ENCODE measurements around the gene FOXO1. TPM values are rescaled to one million over a fixed set of nuclear protein-coding genes. Genes with fewer than 3 reads are reported as not detected.

FOXO1 gene
- total and polyA plus RNA-seq, 2 of the 13 experiments (the other 11 are each of a cell fraction or from before 2014, with no cell fraction given) = 8.1 to 13.1 TPM

DNA sequence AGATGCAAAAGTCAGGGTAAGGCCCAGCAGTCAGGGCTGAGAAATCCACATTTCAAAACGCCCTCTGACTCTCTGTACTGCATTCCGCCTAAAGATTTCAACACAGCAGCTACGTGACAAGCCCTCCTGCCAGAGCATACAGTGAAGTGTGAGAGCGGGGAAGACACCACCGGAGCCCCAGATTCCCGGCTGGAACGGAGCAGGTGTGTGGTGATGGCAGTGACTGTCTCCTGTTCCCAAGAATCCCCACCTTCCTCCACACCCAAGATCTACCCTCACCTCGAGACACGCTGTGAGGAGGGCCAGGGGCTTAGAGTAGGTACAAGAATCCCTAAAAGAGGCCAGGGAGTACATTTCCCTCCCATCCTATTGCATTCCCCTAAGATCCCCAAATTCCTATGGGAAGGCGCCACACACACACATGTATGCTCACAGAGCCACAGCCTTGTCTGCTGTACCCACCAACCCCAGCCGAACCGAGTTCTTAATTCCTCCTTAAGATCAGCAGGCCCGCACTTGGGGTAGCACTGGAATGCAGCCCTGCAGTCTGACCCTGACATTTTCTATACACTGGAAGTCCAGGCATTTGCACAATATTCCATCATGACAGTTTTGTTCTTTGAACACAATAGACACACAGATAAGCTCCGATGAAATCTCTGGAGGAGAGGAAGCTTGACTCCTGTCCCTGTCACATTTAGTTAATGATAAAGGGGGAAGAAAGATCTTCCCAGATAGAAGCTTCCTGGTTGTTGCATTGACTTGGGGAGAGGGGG is 102.9 kb downstream of the FOXO1 start (continued):
- TF ChIP-seq, protein P1, sequence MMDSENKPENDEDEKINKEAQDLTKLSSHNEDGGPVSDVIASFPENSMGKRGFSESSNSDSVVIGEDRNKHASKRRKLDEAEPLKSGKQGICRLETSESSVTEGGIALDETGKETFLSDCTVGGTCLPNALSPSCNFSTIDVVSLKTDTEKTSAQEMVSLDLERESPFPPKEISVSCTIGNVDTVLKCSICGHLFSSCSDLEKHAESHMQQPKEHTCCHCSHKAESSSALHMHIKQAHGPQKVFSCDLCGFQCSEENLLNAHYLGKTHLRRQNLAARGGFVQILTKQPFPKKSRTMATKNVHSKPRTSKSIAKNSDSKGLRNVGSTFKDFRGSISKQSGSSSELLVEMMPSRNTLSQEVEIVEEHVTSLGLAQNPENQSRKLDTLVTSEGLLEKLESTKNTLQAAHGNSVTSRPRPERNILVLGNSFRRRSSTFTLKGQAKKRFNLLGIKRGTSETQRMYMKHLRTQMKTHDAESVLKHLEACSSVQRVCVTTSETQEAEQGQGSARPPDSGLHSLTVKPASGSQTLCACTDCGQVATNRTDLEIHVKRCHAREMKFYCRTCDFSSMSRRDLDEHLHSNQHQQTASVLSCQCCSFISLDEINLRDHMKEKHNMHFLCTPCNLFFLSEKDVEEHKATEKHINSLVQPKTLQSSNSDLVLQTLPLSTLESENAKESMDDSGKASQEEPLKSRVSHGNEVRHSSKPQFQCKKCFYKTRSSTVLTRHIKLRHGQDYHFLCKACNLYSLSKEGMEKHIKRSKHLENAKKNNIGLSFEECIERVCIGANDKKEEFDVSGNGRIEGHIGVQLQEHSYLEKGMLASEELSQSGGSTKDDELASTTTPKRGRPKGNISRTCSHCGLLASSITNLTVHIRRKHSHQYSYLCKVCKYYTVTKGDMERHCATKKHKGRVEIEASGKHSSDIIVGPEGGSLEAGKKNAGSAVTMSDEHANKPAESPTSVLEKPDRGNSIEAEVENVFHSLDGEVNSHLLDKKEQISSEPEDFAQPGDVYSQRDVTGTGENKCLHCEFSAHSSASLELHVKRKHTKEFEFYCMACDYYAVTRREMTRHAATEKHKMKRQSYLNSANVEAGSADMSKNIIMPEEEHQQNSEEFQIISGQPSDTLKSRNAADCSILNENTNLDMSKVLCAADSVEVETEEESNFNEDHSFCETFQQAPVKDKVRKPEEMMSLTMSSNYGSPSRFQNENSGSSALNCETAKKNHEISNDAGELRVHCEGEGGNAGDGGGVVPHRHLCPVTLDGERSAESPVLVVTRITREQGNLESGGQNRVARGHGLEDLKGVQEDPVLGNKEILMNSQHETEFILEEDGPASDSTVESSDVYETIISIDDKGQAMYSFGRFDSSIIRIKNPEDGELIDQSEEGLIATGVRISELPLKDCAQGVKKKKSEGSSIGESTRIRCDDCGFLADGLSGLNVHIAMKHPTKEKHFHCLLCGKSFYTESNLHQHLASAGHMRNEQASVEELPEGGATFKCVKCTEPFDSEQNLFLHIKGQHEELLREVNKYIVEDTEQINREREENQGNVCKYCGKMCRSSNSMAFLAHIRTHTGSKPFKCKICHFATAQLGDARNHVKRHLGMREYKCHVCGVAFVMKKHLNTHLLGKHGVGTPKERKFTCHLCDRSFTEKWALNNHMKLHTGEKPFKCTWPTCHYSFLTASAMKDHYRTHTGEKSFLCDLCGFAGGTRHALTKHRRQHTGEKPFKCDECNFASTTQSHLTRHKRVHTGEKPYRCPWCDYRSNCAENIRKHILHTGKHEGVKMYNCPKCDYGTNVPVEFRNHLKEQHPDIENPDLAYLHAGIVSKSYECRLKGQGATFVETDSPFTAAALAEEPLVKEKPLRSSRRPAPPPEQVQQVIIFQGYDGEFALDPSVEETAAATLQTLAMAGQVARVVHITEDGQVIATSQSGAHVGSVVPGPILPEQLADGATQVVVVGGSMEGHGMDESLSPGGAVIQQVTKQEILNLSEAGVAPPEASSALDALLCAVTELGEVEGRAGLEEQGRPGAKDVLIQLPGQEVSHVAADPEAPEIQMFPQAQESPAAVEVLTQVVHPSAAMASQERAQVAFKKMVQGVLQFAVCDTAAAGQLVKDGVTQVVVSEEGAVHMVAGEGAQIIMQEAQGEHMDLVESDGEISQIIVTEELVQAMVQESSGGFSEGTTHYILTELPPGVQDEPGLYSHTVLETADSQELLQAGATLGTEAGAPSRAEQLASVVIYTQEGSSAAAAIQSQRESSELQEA (CRISPR knock-in tag; IDR thresholded peaks at IDR 0.05; ENCODE audit: not compliant biosample characterization) = peak; percentile 83
- no peak for TF ChIP-seq GLI4 (CRISPR knock-in tag; IDR thresholded peaks at IDR 0.05; ENCODE audit: borderline replicate concordance)
- peak; percentile 47 for TF ChIP-seq FOSL2 (CRISPR knock-in tag; IDR thresholded peaks at IDR 0.05)
- peak; percentile 63 for TF ChIP-seq GATAD2A (CRISPR knock-in tag; IDR thresholded peaks at IDR 0.05)
- TF ChIP-seq KLF12 (CRISPR knock-in tag; IDR thresholded peaks at IDR 0.05; ENCODE audit: borderline replicate concordance) = 0 out of 2 replicates have a peak, but pooled peaks have one; percentile 29
- TF ChIP-seq POLR2G (IDR thresholded peaks at IDR 0.05; ENCODE audit: low read depth, low read length) = peak; percentile 59; the same call in 1 of the 2 replicates
- peak; percentile 16 for TF ChIP-seq PHF21A (CRISPR knock-in tag; IDR thresholded peaks at IDR 0.05)
- TF ChIP-seq ZSCAN22 (CRISPR knock-in tag; IDR thresholded peaks at IDR 0.05) = peak; percentile 54; the same call in 1 of the 2 replicates
- TF ChIP-seq MEIS1 (CRISPR knock-in tag; IDR thresholded peaks at IDR 0.05; ENCODE audit: borderline replicate concordance) = 0 out of 2 replicates have a peak, but pooled peaks have one; percentile 17
- no peak for TF ChIP-seq CCDC6 (CRISPR knock-in tag; IDR thresholded peaks at IDR 0.05)
